HG03159 (cell line): ENCODE data around the gene VCX3B.
"Not testable (repeated sequence)": the region's sequence is repeated elsewhere in the genome, so short reads cannot be mapped to it uniquely, and the experiment has no call there.

ENCODE experiments used
- ATAC-seq: cut with Tn5 transposase; IDR thresholded peaks from one replicate; pipeline ENCODE4 v1.9.1; 2021; ENCODE audit warnings: mild to moderate bottlenecking, moderate library complexity; ENCODE audit not compliant: unreplicated experiment

Gene VCX3B

DNA sequence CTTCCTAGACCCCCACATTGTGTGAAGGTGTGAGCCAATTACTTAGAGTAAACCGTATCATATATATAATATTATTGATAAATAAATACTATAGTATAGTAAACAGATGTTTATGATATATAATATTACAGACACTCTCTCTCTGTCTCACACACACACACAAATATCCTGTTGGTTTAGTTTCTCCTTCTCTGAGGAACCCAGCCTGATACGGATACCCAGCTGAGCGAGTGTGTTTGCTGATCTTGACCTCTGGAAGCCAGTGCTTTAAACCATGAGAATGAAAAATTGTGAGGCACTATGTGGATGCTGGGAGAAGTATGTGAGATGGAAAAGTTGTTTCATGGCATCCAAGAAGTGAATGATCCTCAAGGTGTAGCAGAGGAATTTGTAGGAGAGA lies at the start of gene VCX3B:
TSS of gene VCX3B (plus strand) at position 301 of the 400 bp plus-strand sequence. CDS start 621 bp downstream, outside the sequence.
- ATAC-seq = not testable (repeated sequence)

DNA sequence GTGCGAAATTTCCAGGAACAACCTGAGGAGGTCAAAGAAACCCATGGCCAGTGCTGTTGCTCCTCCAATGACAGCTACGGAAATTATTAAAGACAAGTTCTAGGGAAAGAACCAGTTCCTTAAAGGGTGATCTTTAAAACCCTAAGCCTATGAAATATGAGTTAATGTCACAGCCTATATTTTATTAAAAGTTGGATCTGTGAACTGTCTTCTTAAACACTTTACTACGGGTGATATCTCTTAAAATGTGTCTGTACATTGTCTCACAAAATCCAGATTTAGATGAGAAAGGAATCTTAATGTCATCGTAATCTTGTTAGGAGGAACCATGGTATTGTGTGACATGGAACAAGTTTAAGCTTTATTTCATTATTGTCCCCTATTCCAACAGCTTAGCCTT lies 46.3 kb upstream of the VCX3B start:
- ATAC-seq = no peak

DNA sequence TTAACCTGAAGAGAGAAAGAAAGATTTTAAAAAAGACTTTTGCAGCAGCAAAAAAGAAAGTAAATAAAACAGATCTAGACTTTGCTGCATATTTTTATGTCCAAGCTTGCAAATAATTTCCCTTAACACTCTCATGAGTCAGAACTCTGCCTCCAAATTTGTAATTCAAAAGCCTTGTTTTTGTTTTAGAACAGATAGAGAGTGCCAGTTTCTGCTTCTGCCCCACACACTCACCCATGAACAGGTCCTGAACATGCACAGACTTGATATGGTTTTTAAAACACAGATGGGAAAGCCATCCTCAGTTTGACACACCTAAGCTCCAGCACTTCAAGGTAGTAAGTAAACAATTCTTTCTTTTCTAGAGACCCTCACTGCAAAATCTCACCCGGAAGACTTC lies 39.7 kb upstream of the VCX3B start:
- ATAC-seq = no peak

DNA sequence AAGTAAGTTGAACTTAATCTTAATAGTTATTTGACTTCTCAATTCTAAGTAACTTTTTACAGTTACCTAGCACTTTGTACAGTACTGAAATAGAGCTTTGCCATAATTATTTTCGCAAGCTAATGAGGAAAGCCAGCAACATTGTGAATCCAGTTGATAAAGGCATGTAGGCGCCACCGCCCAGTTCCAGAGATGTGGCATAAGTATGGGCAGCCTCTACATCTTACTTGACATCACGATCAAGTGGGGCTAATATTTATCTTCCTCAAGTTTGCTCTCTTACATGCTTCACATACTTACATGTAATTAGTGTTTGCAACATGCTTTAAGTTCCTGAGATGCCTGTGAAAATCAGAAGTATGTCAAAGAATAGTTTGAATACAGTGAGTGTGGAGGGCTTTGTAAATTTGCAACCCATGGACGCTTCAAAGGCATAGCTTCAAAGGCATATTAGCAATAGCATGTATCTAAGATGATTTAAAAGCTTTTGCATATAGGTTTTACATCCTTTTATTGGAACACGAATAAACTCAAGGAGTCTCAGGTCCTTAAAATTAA lies 34.9 kb upstream of the VCX3B start:
- ATAC-seq = no peak

DNA sequence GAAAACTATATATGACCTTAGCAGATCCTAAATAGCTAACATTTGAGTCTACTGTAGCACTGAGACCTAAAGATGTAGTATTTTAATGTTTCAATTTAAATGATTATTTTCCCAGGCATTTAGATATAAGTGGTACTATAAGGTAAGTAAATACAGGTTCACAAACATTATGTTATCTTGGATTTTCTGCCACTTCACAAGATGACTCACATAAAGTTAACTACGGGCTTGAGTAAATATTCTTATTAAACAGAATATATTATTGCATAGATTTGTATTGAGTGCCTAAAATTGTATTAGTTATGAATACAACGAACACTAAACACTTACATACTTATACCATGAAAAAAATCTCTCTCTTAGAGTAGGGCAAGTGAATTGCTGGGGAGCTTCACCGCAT lies 34.2 kb upstream of the VCX3B start:
- no peak for ATAC-seq

DNA sequence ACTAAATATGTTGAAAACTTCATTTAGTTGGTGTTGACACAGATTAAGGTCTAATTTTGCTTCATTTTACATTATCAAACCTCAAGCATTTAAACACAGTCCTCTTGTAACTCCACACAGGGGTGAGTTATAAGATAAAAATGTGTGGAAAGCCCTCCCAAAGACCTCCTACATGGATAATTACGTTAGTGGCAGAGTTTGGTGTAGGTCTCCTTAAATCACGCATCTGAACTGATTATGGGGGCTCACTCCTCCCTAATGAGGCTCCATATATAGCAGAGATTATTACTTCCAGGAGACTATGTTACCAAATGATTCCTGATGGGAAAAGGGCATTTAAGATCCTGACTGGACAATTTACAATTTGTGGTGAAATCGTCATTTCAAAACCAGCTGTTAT lies 32.2 kb upstream of the VCX3B start:
- ATAC-seq = no peak

- no peak for ATAC-seq
Observed at GRCh38 chrX:8433109-8434062, 31.2 kb upstream of the VCX3B start.

DNA sequence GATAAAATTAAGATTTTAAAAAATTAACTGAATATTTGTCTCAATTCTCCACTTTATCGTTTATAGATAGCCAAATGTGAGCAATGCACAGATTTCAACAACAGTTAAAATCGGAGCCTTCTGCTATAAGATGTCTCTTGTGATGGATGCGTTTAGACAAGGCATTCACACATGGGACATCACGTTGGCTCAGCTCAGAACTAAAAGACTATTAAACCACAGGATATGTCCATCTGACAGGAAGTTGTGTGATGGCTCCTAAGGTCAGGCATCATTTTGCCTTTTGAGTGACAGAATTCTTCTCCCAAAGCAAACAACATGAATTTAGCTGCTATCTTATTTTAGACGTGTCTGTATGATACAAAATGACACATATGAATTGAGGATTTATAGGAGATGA lies 17.3 kb upstream of the VCX3B start:
- ATAC-seq = no peak

GRCh38 chrX:8452343-8452742 lies 12.3 kb upstream of the VCX3B start:
- not testable (repeated sequence) for ATAC-seq

- no peak for ATAC-seq
Observed at GRCh38 chrX:8453611-8454010, 11.0 kb upstream of the VCX3B start.

- no peak for ATAC-seq
Observed at GRCh38 chrX:8455557-8455956, 9.1 kb upstream of the VCX3B start.

GRCh38 chrX:8462488-8462887 lies 2.1 kb upstream of the VCX3B start:
- no peak for ATAC-seq

GRCh38 chrX:8484360-8484949 lies 19.8 kb downstream of the VCX3B start:
- no peak for ATAC-seq

- ATAC-seq = not testable (repeated sequence)
Observed at GRCh38 chrX:8495036-8495435, 30.4 kb downstream of the VCX3B start.

- no peak for ATAC-seq
Observed at GRCh38 chrX:8500203-8500602, 35.6 kb downstream of the VCX3B start.

DNA sequence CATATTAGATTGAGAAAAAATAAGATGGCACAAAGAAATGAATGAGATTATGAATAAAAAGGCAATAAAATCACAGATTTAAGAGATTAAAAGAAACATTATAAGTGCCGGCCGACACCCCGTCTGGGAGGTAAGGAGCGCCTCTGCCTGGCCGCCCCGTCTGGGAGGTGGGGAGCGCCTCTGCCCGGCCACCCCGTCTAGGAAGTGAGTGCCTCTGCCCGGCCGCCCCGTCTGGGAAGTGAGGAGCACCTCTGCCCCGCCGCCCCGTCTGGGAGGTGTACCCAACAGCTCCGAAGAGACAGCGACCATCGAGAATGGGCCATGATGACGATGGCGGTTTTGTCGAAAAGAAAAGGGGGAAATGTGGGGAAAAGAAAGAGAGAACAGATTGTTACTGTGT lies 37.5 kb downstream of the VCX3B start:
- ATAC-seq = not testable (repeated sequence)

GRCh38 chrX:8504451-8504850 lies 39.8 kb downstream of the VCX3B start:
- ATAC-seq = no peak
